NB4 (cell line): ENCODE data around the gene SPATA32.
A peak's percentile ranks its signal among the peaks of the same experiment; 100 is the strongest.

Source experiments
- DNase-seq: peaks from one replicate; pipeline ENCODE4 v3.0.0; 2010; ENCODE audit warnings: low read depth
- H3K4me3 ChIP-seq: one replicate; pipeline ENCODE4 v1.5.1; 2011; ENCODE audit warnings: mild to moderate bottlenecking, low read depth, low read length, moderate library complexity
- CTCF ChIP-seq: IDR thresholded peaks from one replicate; pipeline ENCODE4 v1.5.1; 2012; ENCODE audit warnings: low read depth, low read length
- MAX ChIP-seq: IDR thresholded peaks from 2 replicates; pipeline ENCODE4 v1.6.1; 2011; ENCODE audit warnings: low read depth, low read length
- MYC ChIP-seq: IDR thresholded peaks from 2 replicates; pipeline ENCODE4 v1.6.1; 2011; ENCODE audit warnings: low read depth, low read length
- POLR2A ChIP-seq: IDR thresholded peaks from 2 replicates; pipeline ENCODE4 v1.6.1; 2011; ENCODE audit warnings: mild to moderate bottlenecking; ENCODE audit not compliant: insufficient read length; ENCODE audit errors: extremely low read depth

Gene SPATA32

DNA sequence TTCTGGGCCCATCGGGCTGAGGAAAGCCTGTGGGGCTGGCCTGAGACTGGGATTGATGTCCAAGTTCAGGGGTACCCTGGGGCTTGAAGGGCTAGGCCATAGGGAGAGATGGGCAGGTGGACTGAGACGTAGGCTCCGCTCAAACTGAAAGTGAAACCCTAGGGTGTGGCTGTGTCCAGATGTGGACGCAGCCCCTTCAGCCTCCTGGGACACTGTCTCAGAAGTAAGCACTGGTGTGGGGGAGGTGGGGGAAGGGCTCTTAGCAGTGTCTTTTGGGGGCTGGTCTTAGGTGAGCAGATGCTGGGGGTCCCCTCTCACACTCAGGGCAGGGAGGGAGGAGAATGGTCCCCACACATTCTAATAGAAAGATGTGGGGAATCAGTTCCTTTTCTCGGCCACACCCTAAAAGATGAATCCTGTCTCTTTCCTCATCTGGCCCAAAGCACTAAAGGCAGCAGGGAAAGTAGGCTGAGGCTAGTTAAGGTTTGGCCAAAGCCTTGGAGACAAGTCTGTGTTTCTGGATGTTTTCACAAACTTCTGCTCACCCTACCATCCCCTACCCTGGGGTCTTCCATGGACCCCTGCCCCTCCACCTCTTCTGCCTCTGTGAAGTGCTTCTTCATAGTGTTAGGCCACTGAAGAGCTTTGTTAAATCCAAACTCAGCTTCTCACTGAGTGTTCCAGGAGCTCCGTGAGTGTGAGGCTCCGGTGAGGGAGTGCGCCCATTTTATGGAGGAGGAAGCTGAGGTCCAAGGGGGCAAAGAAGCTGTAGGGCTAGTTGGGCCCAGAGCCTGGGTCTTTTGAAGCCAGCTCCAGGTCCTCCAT is 34.6 kb downstream of the SPATA32 start:
- peak; percentile 54 for DNase-seq
- TF ChIP-seq CTCF: no peak
- no peak for TF ChIP-seq MYC
- TF ChIP-seq MAX: no peak
- no peak for TF ChIP-seq POLR2A
- peak overlapping the region; percentile 27 for H3K4me3 ChIP-seq

DNA sequence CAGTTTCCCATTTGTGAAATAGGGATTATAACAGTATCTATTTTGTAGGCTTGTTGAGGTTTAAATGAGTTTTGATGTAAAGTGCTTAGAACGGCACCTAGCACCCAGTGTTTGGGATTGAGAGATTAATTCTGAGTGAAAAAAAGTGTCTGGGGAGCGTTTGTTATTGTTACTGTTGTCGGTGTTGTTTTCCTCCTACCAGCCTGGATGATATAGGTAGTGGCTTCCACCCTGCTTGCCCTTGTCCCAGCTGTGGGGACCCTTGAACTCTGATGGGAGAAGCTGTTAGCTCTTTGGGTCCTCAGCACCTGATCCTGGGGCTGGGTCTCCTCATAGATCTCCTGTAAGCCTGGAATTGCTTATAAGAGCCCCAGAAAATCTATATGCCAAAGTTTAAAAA is 35.3 kb downstream of the SPATA32 start:
- H3K4me3 ChIP-seq: peak overlapping the region; percentile 27
- DNase-seq: no peak
- TF ChIP-seq MYC (no peak), POLR2A (no peak), MAX (no peak), CTCF (no peak)

DNA sequence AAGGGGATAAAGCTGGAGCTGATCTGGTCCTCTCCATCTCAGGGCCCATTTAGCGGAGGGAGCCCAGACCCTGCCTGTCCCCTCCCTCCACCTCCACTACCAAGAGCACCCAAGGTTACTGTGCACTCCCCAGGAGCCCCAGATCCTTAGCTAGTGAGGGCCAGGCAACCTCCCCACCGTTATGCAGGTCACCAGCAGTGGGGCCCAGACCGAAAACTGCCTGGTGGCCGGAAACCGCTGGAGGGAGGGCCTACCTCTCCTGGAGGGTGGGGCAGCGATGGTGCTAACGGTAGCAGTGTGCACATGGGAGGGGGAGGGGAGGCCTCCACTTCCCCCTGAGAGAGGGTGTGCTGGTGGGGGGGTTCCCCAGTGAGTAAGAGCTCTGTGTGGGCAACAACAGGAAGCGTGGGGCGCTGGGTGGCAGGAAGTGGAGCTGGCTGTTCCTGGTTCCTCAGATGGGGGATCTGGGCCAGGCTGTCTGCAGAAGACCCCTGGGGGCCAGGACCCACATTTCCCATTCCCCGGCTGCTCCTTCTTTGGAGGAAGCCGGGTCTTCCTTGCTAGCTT is 35.8 kb downstream of the SPATA32 start:
- peak; percentile 99 for DNase-seq
- H3K4me3 ChIP-seq: peak overlapping the region; percentile 27
- TF ChIP-seq MAX (peak; percentile 90), MYC (peak; percentile 94), POLR2A (peak; percentile 67), CTCF (no peak)

DNA sequence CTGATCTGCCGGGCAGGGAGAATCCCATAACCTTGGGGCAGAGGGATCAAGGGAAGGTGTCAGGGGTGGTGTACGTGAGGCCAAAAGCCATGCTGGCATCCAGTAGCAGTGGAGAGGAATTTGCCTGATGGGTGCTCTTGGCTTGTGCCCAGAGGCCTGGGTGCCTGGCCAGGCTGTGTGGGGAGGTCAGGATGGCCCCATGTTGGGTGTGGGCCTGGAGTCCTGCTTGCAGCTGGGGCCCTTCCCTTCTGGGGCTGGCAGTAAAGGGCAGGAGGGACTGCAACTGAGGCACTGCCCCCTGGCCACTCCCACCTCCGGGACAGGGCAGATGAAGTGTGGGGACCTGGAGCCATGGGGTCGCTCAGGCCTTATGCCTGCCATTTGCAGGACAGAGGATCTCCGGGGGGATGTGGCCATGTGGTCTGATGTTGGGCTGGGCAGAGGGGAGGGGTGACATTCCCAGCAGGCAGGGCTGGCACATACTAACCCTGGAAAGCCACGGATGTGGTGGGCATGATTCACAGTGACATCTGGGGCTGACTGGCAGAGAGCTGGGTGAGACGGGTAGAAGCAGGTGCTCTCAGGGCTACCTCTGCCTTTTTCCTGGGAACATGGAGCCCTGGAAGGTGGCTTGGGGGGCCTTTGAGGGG is 36.7 kb downstream of the SPATA32 start:
- DNase-seq: no peak
- H3K4me3 ChIP-seq: peak overlapping the region; percentile 38
- TF ChIP-seq MAX (no peak), CTCF (no peak), MYC (no peak), POLR2A (no peak)

DNA sequence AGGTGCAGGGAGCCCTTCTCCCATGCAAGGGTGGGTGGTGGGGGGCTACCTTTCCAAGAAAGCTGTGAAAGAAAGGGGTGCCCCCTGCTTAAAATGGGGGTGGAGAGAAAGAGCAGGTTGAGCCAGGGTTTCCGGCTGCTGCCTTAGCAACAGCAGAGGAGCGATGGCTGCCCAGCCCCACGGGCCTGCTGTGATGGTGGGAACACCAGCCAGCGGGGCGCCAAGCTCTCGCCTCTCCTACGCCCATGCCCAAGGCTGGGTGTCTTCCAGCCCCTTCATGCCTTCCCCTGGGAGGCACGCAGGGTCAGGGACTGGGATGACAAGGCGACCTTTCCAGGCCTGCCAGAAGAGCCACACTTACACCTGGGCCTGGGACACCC is 37.2 kb downstream of the SPATA32 start:
- TF ChIP-seq MAX (no peak), MYC (no peak), POLR2A (no peak), CTCF (no peak)
- peak overlapping the region; percentile 38 for H3K4me3 ChIP-seq
- DNase-seq: no peak
